HG02938 (cell line): Measurements from ENCODE around the gene CLIP1.
"Not testable (repeated sequence)": the region's sequence is repeated elsewhere in the genome, so short reads cannot be mapped to it uniquely, and the experiment has no call there.

ENCODE experiments used
- ATAC-seq: cut with Tn5 transposase; IDR thresholded peaks from one replicate; pipeline ENCODE4 v1.9.1; 2021; ENCODE audit warnings: mild to moderate bottlenecking, moderate library complexity; ENCODE audit not compliant: unreplicated experiment

The CLIP1 gene

GRCh38 chr12:122437656-122438121, 15.2 kb upstream of the CLIP1 start:
- ATAC-seq: no peak

- ATAC-seq: no peak
These were observed 12.7 kb upstream of the CLIP1 start for GRCh38 chr12:122435186-122435585.

- ATAC-seq: not testable (repeated sequence)
These were observed 6.6 kb upstream of the CLIP1 start for GRCh38 chr12:122429043-122429442.

DNA sequence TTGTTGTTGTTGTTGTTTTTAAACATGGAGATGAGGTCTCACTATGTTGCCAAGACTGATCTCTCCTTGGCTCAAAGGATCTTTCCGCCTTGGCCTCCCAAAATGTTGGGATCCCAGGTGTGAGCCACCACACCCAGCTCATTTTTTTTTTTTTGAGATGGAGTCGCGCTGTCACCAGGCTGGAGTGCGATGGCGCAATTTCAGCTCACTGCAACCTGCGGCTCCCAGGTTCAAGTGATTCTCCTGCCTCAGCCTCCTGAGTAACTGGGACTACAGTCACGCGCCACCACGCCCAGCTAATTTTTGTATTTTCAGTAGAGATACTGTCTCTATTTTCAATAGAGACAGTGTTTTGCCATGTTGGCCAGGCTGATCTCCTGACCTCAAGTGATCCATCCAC, 4.9 kb upstream of the CLIP1 start:
- no peak for ATAC-seq

DNA sequence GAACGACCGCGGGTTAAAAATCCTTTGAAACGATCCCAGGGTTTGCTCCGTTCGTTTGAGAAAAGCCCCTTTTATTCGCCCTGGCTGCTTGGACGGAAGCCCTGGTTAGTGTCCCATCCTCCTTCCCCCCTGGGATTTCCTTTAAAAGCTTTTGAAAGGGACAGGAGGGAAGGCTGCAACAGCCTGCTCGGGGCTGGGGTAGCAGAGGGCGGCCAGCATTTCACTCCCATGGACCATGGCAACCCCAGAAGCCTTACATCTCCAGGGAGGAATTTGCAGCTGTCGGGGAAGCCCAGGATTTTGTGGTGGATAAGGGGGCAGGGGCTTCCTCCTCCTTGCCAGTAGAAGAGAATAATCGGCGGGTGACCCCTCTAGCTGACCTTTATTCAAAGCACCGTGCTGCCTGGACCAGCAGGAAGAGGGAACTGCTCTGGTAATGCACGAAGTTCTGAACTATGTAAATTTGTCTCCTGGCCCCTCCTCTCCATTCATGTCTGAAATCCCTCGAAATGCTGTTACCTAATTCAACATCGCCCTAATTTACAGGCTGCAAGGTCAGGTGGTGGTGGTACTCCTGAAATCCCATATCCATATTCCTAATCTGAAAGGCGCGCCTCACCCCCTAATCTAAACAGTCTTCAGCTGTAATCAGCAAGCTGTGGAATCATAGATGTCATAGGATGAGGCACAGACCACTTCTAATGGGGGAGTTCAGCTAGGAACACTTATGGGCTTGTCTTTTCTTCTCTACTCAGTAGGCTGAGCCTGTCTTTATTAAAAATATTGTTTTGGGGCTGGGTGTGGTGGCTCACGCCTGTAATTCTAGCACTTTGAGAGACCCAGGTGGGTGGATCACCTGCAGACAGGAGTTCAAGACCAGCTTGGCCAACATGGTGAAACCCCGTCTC, 1.0 kb upstream of the CLIP1 start:
- ATAC-seq: no peak

DNA sequence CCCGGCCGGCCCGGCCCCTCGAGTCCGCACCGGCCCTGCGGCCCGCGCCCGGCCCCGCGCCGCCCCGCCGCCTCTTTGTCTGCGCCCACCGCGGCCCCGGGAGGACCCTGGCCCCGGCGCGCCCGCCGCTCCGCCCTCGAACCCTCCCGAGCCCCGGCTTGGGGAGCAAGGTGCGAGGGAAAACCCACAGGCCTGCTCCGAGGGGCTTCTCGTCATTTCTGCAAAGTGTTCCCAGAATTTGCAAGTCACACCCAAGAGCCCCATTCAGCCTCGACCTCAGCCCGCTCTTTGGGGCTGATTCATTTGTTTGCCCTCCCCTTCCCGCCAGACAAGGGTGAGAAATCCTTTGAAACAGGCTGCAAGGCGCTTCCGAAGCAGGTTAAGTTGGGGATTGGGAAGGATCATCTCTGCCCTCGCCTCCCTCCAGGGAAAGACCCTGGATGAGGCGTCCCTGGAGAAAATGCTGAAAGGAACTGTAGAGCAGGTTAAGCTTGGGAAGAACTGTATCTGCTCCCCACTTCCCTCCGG, 325 bp upstream of the CLIP1 start:
- peak; percentile 12 for ATAC-seq

DNA sequence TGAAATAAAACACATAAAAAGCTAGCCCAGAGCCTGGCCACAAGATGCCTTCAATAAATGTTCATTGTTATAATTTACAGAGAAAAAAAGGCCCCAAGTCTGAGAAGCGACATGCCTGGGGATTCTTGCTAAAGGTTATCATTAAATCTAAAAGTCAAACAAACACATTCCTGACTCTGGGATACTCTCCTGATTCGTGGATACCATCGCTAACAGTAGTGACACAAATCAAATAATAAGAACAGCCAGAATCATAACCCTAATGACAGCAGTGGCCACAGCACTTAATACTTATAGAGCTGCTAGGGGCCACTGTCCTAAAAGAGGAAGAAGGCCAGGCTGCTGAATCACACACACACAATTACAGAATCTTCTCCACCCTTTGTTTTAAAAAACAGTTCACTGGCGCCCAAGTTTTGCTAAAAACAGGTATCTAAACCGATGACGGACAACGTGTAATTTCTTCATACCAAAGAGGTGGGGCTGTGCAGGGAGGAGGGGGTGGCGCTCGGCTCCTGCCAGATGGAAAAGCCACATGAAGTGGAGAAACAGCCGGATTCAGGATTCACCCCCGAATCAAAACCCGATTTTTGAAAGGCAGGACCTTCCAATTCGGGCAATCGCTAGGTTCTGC, 1.2 kb downstream of the CLIP1 start:
- peak; percentile 12 for ATAC-seq

GRCh38 chr12:122420471-122421162, 1.9 kb downstream of the CLIP1 start:
- no peak for ATAC-seq

DNA sequence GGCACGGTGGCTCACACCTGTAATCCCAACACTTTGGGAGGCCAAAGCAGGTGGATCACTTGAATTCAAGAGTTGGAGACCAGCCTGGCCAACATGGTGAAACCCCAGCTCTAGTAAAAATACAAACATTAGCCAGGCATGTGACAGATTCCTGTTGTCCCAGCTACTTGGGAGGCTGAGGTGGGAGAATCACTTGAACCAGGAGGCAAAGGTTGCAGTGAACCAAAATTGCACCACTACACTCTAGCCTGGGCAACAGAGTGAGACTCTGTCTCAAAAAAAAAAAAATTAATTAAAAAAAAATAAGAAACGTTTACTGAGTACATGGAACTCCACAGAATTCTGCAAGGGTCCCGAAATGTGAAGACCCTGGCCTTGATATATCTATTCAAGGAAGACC, 3.4 kb downstream of the CLIP1 start:
- ATAC-seq: not testable (repeated sequence)

- not testable (repeated sequence) for ATAC-seq
These were observed 6.8 kb downstream of the CLIP1 start for GRCh38 chr12:122415665-122416064.

- no peak for ATAC-seq
These were observed 8.7 kb downstream of the CLIP1 start for GRCh38 chr12:122413516-122414404.

DNA sequence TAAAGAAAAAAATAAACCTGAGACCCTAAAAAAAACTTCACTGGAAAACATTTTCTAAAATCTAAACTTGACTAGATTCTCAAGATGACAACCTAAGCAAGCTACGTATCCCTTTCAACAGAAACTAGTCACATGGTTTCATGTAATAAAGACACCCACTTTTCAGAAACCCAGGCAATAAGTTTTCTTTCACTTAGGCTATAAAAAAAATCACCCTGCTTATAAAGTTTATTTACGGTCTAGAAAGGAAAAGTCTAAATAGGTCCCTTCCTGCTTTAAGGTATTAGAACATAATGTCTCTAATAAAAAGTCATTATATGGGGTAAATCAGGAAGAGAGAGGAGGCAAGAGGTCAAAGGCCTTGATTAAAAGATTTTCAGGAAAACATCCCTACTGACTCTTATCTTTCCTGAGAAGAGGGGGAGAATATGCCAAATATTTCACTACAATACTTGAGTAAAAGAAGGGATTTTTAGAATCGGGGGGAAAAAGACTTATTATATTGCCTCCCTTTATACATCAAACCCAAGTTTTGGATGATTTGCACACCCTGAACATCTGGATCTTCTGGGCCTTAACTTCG, 9.5 kb downstream of the CLIP1 start:
- peak; percentile 51 for ATAC-seq

- no peak for ATAC-seq
These were observed 10.9 kb downstream of the CLIP1 start for GRCh38 chr12:122411537-122411936.

GRCh38 chr12:122407208-122407607, 15.3 kb downstream of the CLIP1 start:
- ATAC-seq: no peak

GRCh38 chr12:122406701-122407164, 15.7 kb downstream of the CLIP1 start:
- no peak for ATAC-seq

- ATAC-seq: no peak
These were observed 18.6 kb downstream of the CLIP1 start for GRCh38 chr12:122403831-122404230.

DNA sequence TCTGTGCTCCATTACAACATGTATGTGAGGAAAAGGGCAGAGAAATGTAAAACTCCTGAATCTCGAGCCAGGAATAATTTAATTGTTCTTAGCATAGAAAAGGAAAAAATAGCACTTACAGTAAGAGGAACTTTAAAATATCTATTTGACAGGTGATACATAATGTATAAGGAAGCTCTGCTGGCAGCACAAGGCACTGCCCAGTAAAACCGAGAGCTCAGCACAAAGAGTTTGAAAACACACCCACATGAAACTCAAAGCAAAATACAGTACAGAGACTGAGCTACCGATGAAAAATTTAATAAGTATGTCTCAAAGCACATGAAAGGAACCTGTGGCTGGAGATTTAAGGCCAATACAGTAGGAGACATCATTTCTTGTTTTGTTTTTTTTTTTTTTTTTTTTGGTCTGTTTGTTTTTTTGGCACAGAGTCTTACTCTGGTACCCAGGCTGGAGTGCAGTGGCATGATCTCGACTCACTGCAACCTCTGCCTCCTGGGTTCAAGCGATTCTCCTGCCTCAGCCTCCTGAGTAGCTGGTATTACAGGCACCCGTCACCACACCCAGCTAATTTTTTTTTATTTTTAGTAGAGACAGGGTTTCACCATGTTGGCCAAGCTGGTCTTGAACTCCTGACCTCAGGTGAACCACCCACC, 19.2 kb downstream of the CLIP1 start:
- peak; percentile 45 for ATAC-seq

GRCh38 chr12:122402264-122402663, 20.2 kb downstream of the CLIP1 start:
- ATAC-seq: no peak
